ENCODE results near the gene KLRK1.
"Not testable (repeated sequence)": the region's sequence is repeated elsewhere in the genome, so short reads cannot be mapped to it uniquely, and the experiment has no call there.

GRCh38 chr12:10394531-10395152 lies 4.8 kb upstream of the KLRK1 start:
- TF ChIP-seq CTCF, POLR2A (IDR thresholded peaks at IDR 0.05): not testable (repeated sequence)

Measured in adrenal gland (tissue), 5 donors.